Measurements from ENCODE around the gene TENM3.

TENM3 gene

DNA sequence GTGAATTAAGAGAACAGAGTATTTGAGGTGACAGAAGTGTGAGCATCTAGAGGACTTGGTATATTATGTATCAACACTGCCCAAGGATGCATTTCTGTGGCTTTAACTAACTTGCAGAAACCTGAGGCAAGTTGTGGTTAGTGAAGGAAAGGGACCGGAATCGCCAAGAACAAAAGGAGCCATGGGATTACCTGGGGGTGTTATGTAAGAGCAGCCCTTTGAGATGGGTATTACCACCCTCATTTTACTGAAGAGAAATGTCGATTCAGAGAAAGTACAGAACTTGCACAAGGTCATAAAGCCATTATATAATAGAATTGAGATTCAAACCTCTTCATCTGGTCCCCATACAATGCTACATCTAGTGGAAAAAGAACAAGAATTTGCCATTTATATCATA lies 14.3 kb downstream of the TENM3 start:
- Mint-ChIP-seq H3K27me3 (ENCODE audit: low read depth, poor library complexity) (peaks cover 3% of the 10 kb centered on the region), H3K27ac (peak overlapping the region; percentile 80), H3K4me1 (no peaks in the 10 kb centered on the region), H3K9me3 (peaks cover 20% of the 10 kb centered on the region), H3K36me3 (ENCODE audit: low read depth) (peaks cover 29% of the 10 kb centered on the region), H3K4me3 (no peak overlapping the region)
- no peak for TF ChIP-seq CTCF (IDR thresholded peaks at IDR 0.05)
- no peak for DNase-seq

DNA sequence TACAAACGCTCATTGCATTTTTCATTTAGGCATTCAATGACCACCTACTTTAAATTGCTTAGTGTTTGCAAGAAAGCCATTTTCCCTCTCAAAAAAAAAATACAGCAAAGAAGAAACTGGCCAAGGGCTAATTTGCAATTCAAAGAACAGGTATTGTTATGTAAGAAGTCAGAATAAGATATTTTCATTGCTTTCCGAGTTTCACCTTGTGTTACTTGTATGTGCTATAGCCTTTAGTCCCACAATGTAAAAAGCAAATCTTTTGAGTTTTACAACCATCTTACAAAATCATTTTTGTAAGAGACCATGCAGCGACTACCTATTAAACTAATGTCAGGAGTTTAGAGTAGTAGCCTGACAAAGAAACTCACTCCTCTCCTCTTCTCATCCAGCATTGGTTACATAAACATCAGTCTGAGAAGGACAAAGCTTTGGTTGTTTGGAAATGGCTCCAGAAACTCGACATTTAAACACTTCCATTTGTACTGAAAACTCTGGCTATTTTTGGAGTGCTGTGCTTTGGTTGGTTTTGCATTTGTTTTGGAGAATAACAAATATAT lies 15.3 kb downstream of the TENM3 start:
- DNase-seq: no peak
- Mint-ChIP-seq H3K4me1 (no peaks in the 10 kb centered on the region), H3K27me3 (ENCODE audit: low read depth, poor library complexity) (peaks cover 3% of the 10 kb centered on the region), H3K4me3 (no peak overlapping the region), H3K9me3 (peaks cover 27% of the 10 kb centered on the region), H3K27ac (no peak overlapping the region), H3K36me3 (ENCODE audit: low read depth) (peaks cover 39% of the 10 kb centered on the region)
- no peak for TF ChIP-seq CTCF (IDR thresholded peaks at IDR 0.05)

- H3K9me3 Mint-ChIP-seq: peaks cover 52% of the 10 kb centered on the region
- peaks cover 3% of the 10 kb centered on the region for H3K27me3 Mint-ChIP-seq (ENCODE audit: low read depth, poor library complexity)
- no peak for DNase-seq
- no peak overlapping the region for H3K4me3 Mint-ChIP-seq
- no peaks in the 10 kb centered on the region for H3K4me1 Mint-ChIP-seq
- no peak for TF ChIP-seq CTCF (IDR thresholded peaks at IDR 0.05)
- H3K27ac Mint-ChIP-seq: no peak overlapping the region
- peaks cover 63% of the 10 kb centered on the region for H3K36me3 Mint-ChIP-seq (ENCODE audit: low read depth)
These were observed 18.5 kb downstream of the TENM3 start for GRCh38 chr4:182261651-182262223.

DNA sequence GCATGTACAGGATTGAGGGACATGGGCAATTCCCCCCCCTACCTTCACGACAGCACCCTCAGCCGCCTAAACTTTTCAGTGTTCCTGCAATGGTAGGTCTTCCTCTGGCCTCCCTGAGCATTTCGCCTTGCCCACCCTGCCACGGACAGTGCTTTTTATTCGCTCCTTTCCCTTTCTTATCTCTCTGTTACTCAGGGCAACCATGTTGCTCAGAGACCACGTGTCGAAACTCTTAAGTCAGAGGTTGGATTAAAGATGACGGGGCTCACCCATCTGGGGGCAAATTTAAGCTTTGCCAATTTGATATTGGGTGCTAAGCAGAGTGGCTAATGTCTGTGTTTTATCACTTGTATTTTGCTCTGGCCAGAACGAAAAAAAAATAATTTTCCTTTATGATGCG lies 20.4 kb downstream of the TENM3 start:
- Mint-ChIP-seq H3K36me3 (ENCODE audit: low read depth) (peaks cover 61% of the 10 kb centered on the region), H3K27me3 (ENCODE audit: low read depth, poor library complexity) (no peaks in the 10 kb centered on the region), H3K27ac (peak overlapping the region; percentile 42), H3K4me3 (no peak overlapping the region), H3K4me1 (no peaks in the 10 kb centered on the region), H3K9me3 (peaks cover 51% of the 10 kb centered on the region)
- no peak for TF ChIP-seq CTCF (IDR thresholded peaks at IDR 0.05)
- DNase-seq: no peak

- no peak for TF ChIP-seq CTCF (IDR thresholded peaks at IDR 0.05)
- H3K4me3 Mint-ChIP-seq: no peak overlapping the region
- DNase-seq: no peak
- H3K27me3 Mint-ChIP-seq (ENCODE audit: low read depth, poor library complexity): no peaks in the 10 kb centered on the region
- H3K4me1 Mint-ChIP-seq: no peaks in the 10 kb centered on the region
- H3K36me3 Mint-ChIP-seq (ENCODE audit: low read depth): peaks cover 66% of the 10 kb centered on the region
- peaks cover 57% of the 10 kb centered on the region for H3K9me3 Mint-ChIP-seq
- no peak overlapping the region for H3K27ac Mint-ChIP-seq
These were observed 21.0 kb downstream of the TENM3 start for GRCh38 chr4:182264139-182264752.

GRCh38 chr4:182265881-182266280 lies 22.7 kb downstream of the TENM3 start:
- Mint-ChIP-seq H3K4me1 (peaks cover 4% of the 10 kb centered on the region), H3K36me3 (ENCODE audit: low read depth) (peaks cover 69% of the 10 kb centered on the region), H3K27me3 (ENCODE audit: low read depth, poor library complexity) (no peaks in the 10 kb centered on the region), H3K4me3 (no peak overlapping the region), H3K27ac (no peak overlapping the region), H3K9me3 (peaks cover 52% of the 10 kb centered on the region)
- no peak for DNase-seq
- TF ChIP-seq CTCF (IDR thresholded peaks at IDR 0.05): no peak
